ENCODE data around the gene PRKAG2.
"Not testable (repeated sequence)": the region's sequence is repeated elsewhere in the genome, so short reads cannot be mapped to it uniquely, and the experiment has no call there.

PRKAG2 gene

DNA sequence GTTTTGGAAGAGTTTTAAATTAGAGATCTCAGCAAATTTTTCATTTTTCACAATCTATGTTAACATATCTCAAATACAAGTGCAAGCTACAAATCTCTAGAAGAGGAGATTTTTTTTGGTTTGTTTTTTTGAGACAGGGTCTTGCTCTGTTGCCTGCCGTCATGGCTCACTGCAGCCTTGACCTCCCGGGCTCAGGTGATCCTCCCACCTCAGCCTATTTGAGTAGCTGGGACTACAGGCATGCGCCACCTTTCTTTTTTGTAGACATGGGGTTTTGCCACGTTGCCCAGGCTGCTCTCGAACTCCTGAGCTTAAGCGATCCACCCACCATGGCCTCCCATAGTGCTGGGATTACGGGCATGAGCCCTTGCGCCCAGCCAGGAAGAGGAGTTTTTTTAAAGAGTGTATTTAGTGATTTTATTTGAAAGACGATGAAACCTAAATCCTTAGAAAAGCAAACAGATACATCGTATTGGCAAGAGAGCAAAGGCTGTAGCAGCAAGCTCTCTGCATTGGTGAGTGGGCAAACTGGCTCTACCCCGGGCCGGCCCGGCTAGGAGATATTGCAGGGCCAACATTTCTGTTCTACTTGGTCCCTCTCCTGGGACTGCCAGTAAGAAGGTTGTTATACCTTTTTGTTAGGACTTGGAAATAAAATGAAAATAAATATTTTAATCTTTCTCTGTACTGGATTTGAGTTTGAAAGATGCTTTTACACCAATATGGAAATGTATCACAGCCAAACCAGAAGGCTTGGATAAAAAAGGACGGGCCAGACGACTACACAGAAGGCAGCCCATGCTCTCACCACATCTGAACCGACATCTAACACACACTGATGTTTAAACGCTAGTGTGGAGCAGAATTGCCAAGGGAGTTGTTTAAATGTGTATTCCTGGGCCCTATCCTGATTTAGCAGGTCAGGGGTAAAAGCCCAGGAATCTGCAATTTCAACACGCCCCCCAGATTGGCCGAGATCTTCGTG, 307.7 kb downstream of the PRKAG2 start:
- no peak for DNase-seq

DNA sequence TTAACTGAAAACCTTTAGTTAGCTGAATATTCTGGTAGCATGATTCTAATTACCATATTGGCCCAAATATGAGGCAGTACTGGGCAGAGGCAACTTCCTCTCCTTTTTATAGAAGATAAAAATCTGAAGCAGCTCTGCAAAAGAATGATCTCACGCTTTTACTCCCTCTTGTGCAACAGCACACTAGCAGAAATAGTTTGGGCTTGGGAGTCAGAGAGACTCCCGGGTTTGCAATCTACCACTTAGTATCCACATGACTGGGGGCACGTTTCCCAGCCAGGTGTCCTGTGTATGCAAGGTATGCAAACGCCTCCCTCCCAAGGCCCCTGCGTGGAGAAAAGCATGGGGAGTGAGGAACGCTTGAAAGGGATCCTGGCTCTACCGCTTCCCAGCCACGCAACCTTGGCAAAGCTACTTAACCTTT, 310.0 kb downstream of the PRKAG2 start:
- no peak for DNase-seq

DNA sequence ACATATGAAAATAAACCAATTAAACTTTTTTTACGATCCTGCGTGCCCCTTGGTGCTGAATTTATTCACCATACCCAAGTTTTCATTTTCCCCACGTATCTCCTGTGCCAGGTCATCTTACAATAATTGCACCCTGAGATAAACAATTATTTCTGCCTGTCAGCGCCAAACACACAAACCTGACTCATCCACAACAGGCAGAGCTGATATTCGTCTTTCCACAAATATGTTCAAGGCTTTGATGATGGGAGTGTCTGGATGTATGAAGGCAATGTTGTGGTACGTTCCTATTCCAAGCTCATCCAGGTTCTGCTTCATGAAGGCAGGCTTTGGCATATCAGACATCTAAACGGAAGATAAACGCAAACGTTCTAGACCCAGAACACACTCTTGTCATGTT, 311.4 kb downstream of the PRKAG2 start:
- no peak for DNase-seq

DNA sequence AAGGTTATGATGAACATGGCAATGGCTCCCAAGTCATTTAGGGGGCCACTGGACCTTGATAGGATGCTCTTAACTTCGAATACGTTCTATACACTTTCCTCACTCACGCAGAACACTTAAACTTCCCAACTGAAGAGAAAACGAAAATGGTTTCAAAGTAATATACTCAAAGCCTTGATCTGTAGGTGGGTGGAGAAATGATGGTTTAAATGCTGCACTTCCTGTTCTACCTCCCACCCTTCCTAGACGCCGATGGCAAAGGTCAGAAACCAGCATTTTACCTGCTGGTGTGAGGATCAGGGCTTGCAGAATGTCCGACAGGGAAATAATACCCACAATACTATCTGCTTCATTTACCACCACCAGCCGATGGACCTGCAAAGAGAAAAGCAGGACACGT, 316.7 kb downstream of the PRKAG2 start:
- DNase-seq = no peak

DNA sequence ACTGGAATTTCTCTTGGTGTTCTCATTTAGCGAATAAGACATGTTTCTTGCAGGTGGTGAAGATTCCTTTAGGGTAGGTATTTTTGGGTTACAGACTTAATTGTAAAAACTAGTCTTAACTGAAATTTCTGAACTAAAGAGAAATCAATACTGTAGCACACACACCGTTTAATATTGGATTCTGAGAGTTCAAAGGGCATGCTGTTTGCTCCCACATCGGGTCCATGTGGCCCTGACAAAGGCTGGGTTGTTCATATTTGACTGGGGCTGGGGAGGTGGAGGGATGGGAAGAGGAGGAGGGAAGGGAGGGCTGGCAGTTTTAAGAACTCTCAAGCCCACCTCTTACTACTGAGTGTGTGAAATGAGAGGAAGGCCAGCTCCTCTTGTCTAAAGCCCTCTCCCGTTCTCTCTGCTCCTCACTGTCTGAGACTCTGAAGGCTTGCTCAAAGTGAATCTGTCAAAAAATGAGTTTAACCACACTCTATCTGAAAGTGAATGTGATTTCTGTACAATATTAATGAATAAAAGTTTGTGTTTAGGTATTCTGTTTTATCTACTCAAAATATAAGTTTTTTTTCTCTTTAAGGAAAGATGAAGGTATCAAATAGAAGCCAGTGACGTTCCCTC, 317.2 kb downstream of the PRKAG2 start:
- DNase-seq = no peak

DNA sequence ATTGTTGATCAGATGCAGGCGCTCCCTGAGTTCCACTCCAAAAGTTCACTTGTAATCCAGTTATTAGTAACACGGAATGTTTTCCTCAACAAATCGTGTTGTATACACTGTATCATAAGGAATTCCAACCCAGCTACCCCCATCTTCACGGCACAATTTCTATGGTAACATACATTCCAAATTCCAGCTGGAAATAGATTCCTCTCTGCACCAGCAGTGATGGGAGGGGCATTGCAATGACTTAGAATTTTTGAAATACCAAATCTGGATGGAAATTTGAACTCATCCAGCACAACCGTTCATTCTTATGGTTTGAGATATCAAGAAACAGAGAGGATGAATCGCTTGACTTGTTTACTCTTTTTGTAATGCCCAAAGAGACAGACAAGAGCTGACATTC, 318.3 kb downstream of the PRKAG2 start:
- DNase-seq = no peak

DNA sequence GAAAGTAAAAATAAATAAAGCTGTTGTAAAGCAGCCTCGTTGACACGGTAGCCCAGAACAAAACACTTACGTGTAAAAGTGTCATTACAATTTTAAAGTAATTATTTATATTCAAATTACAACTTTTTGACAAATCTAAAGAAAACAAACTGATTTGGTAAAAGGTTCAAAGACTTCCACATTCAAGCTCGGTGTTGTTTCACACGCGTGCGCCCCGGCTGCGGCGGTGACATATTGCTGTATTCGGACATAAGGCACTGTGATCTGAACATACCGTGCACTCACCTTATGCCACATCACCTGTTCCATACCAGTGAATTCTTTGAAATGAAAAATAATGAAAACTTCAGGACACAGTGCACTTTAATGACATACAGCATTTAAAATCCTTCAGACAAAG, 320.3 kb downstream of the PRKAG2 start:
- DNase-seq = no peak

DNA sequence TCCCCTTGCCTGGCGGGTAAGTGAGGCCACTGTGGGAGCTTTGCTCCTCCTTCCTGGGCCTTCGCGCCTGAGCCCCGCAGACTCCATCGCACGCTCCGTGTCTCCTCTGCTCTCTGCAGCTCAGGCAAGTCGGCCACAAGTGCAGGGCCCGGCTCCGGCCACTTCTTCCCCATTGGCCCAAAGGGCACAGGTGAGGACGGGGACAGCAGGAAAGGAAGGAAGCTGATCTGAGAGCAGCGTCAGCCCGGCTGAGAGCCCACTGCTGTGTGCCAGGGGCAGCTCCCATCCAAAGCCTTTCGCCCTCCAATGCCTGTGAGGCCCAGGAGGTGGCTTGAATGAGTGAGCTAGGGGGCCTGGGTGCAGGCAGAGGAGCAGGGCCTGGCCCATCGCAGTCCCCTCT, 323.6 kb downstream of the PRKAG2 start:
- no peak for DNase-seq

DNA sequence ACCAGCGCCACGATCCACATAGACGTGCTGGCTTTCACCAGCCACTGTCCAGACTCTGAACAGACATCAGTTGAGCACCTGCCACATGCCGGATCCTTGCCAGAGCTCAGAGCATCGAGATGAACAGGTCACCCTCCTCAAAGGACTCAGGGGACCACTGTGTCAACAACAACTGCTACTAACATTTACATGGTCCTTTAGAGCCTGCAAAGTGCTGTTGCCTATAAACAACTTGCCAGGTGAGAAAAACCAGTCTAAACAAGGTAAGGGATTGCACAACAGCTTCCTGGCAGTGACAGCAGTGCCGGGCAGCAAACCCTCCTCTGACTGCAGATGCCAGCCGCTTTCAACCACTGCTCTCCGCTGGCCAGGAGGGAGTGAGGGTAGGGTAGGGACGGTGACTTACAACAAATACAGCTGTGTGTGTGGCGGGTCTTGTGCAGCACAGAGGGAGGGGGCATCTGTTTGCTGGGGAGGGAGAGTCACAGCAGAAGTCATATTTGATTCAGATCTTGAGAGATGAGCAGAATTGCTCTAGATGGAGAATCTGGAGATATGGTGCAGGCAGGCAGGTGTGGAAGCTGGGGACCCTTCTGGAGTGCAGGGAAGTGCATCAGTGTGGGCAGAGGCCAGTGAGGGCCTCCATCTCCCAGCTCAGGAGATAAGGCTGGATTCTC, 324.4 kb downstream of the PRKAG2 start:
- peak; percentile 90 for DNase-seq

DNA sequence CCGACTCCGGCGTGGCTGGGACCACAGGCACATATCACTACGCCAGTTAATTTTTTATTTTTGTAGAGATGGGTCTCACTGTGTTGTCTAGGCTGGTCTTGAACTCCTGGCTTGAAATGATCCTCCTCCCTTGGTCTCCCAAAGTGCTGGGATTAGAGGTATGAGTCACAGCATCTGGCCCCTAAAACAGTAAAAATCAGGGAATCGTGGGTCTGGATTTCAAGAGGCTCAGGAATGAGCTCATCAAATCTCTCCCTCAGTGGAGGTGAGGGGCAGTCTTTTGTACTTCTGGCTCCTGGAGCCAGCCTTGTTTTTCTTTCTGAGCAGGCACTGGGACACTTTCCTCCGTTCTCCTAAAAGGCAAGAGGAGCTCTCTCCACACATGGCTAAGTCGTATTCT, 325.1 kb downstream of the PRKAG2 start:
- no peak for DNase-seq

DNA sequence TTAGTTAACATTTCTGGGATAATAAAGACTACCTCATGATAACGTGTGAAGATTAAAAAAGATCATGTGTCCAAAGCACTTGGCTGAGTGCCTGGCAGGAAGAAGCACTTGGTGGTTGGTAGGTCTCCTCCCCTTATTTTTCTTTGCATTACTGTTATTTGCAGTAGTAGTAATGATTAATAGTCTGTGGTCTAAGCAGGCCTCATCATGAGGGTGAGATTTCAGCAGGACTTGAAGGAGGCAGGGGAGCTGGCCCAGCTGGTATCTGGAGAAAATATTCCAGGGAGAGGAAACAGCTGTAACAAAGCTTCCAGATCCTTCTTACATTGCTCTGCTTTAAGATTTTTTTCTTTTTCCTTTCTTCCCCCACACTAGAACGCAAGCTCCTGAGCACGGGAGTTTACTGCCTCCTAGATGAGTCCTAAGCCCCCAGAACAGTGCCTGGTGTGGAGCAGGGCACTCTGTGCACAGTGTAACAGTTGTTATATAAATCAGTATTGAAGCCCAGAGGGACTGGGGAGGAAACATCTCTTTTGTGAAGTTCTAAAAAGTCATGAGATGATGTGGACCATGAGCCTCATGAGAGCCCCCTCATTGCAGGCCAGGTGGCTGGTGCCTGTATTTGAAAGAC, 326.1 kb downstream of the PRKAG2 start:
- DNase-seq = peak; percentile 22

DNA sequence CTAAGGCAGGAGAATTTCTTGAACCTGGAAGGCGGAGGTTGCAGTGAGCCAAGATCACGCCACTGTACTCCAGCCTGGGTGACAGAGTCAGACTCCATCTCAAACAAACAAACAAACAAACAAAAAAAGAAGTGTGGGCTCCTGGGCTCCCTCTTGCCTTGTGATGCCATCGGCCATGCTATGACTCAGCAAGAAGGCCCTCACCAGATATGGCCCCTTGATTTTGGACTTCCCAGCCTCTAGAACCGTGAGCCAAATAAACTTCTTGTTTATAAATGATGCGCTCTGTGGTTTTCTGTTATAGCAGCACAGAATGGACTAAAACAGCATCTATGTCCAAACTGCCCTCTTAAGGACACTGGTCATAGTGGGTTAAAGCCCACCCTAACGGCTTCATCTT, 327.3 kb downstream of the PRKAG2 start:
- DNase-seq = no peak

DNA sequence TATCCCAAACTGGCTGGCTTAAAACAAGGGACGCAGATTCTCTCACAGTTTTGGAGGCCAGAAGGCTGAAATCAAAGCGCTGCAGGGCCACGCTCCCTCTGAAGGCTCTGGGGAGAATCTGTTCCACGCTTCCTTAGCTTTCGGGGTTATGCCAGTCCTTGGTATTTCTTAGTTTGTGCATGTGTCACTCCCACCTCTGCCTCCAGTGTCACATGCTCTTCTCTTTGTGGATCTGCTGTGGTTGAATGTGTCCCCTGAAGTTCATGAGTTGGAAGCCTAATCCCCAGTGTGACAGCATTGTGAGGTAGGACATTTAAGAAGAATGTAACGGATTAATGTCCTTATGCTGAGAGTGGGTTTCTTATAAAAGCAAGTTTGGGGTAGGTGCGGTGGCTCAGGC, 327.8 kb downstream of the PRKAG2 start:
- no peak for DNase-seq

DNA sequence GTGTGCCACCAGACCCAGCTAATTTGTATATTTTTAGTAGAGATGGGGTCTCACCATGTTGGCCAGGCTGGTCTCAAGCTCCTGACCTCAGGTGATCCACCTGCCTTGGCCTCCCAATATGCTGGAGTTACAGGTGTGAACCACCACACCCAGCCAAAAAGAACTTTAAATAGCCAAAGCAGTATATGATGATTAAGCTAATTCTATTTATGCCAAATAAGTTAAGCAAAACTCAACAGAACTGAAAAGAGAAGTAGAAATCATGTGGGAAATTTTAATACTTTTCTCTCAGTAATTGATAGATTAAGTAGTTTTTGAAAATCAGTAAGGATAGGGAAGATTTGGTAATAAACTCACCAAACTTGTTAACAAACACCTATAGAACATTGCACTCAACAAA, 332.7 kb downstream of the PRKAG2 start:
- no peak for DNase-seq

DNA sequence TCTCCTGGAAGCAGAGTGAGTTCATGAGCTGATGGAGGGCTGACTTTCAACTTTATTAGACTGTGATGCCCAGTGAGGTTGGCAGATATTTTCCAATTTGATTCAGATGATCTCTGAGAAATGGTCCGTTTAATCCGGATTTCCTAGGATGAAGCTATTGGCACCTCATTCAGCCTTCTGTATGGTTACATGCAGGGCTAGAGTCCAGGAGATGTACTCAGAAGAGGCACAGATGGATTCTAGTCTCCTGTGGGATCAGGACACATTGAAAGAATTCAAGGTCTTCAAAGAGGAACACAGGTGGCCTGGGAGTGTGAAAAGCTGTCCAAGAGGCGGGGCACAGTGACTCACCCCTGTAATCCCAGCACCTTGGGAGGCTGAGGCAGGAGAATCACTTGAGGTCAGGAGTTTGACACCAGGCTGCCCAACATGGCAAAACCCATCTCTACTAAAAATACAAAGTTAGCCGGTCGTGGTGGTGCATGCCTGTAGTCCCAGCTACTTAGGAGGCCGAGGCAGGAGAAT, 334.2 kb downstream of the PRKAG2 start:
- no peak for DNase-seq

DNA sequence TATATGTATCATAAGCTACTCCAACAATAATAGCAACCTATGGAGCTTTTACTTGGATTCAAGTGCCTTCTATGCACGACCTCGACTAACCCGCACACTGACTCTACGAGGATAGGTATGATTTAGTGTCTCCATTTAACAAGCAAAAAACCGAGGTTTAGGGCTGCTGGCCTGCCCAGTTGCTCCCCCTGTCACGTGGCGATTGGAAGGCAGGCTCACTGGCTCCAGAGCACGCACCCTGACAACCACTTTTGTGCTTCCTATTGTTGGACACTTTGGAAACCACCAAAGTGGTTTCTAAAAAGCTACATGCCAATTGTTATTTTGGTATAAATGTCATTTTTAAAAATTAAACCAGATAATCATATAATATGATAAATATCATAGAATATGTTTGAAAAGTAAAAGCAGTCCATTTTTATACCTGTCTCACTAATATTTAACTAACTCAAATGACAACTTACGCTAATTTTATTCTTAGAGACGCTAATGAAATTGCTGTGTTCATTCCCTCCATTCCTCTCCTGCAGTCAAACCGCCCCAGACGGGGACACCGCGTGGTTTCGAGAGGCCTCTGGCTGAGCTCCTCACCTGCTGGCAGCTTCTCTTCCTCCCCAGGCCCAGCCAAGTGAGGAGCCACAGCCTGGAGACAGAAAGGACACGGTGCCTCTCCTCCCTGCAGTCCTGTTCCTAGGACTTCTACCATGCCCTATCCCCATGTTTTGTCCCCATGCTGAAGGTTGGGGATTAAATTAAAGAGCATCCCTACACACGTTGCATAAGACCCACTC, 335.0 kb downstream of the PRKAG2 start:
- DNase-seq = no peak

DNA sequence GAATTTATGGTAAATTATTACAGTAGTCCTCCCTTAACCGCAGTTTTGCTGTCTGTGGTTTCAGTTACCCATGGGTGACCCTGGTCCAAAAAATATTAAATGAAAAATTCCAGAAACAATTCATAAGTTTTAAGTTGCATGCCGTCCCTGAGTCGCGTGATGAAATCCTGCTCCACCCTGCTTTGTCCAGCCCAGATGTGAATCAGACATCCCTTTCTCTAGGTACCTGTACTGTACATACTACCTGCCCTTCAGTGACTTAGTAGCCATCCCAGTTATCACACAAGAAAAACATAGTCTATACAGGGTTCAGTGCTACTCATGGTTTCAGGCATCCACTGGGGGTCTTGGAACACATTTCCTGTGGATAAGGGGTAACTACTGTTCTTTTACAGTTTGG, 336.8 kb downstream of the PRKAG2 start:
- DNase-seq = no peak

DNA sequence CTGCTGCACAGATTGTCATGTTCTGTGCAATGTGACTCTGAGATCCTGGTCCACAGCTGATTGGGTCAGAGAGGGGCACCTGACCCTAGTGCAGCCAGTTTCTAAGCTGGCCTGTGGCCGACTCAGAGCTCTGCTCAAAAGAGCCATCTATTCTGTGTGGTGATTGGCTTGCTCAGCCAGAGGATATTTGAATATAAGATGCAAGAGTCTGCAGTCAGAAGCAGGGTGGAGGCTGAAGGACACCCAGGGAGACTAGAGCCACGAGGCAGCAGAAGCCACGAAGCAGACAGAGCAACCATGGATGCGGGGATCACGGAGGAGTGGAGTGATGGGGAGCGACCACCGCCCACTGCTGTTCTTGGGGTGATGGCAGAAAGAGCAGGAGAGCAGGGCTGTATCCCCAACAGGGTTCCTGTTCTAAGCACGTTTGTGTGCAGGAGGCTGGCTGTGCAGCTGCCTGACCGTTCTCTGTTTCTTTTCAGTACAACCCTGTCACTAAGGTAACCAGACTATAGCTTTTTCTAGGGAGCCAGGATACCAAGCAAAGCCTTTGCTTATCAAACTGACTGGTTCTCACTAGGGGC, 337.7 kb downstream of the PRKAG2 start:
- peak; percentile 92 for DNase-seq

DNA sequence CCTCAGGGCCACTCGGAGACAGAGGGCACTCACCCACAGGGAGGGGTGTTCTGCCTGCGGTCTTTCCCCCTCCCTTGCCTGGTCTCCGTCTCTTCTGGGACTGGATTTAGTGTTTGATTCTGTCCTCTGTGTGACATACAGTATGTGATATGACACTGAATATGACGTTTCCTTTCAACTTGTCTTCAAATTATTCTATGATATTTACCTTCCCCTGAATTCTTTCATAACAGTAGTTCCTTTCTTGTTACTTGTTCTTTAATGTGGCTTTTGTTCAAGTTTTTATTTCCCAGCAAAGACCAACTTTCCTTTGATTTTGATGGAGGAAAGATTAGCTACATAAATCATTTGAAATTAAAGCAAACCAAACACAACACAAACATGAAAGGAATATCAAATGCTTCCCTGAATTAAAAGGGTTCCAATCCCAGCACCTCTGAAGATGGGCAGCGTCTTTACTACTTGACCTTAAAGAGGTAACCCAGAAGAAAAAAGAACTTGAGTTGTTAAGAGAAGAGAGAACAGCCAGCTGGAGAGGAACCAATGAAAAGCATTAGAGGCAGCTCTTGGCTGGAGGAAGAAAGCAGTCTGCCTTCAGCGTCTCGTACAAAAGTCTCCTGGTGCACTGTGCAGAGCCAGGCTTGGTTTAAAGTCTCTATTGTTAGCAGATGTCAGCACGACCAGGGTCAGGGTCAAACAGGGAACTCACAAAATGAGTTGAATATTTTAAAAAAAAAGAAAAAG, 338.9 kb downstream of the PRKAG2 start:
- DNase-seq = peak; percentile 30

DNA sequence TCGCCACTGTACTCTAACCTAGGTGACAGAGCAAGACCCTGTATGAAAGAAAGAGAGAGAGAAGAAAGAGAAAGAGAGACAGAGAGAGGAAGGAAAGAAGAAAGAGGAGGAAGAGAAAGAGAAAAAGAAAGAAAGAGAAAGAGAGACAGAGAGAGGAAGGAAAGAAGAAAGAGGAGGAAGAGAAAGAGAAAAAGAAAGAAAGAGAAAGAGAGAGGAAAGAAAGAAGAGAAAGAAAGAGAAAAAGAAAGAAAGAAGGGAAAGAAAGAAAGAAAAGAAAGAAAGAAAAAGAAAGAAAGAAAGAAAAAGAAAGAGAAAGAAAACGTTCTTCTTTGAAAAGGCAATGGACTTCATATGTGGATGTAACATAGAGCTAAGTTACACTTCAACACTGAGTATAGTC, 340.7 kb downstream of the PRKAG2 start:
- not testable (repeated sequence) for DNase-seq

DNA sequence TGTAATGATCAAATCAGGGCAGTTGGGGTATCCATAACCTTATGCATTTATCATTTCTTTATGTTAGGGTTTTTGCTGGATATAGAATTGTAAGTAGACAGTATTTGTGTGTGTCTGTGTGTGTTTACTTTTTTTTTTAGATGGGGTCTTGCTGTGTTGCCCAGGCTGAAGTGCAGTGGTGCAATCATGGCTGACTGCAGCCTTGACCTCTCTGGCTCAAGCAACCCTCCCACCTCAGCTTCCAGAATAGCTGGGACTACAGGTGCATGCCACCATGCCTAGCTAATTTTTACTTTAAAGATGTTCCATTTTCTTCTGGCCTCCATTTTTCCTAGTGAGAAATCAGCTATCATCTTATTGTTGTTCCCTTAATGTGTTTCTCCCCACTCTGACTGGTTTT, 347.1 kb downstream of the PRKAG2 start:
- DNase-seq = no peak
